Calu3 (cell line): ENCODE measurements around the gene USP12. TPM values are rescaled to one million over a fixed set of nuclear protein-coding genes. Genes with fewer than 3 reads are reported as not detected.
"Not testable (repeated sequence)": the region's sequence is repeated elsewhere in the genome, so short reads cannot be mapped to it uniquely, and the experiment has no call there.

Experiments used
- BruUV-seq: library from RNA; stranded (reverse); fragments of 400-500 nt; replicated peaks from 2 replicates; lab custom pipeline; 2021; lab: Mats Ljungman, UMichigan
- CTCF ChIA-PET: fragments of 300-600 bp; sonication (Branson Sonifier 250); formaldehyde crosslinking; loops from one replicate; lab custom pipeline; 2022; ENCODE audit warnings: antibody characterized with exemption; lab: Charles Lee
- DNase-seq: peaks from one replicate; pipeline ENCODE4 v3.0.0; 2022
- H3K27ac Mint-ChIP-seq: one replicate; pipeline ENCODE4 v1.8.0; 2022; ENCODE audit warnings: mixed read lengths; ENCODE audit not compliant: unreplicated experiment
- H3K27me3 Mint-ChIP-seq: one replicate; pipeline ENCODE4 v1.8.0; 2022; ENCODE audit warnings: mixed read lengths; ENCODE audit not compliant: unreplicated experiment
- H3K36me3 Mint-ChIP-seq: one replicate; pipeline ENCODE4 v1.8.0; 2022; ENCODE audit warnings: mild to moderate bottlenecking, moderate library complexity, mixed read lengths; ENCODE audit not compliant: insufficient read depth, unreplicated experiment
- H3K4me1 Mint-ChIP-seq: one replicate; pipeline ENCODE4 v1.8.0; 2022; ENCODE audit warnings: mild to moderate bottlenecking, low read depth, mixed read lengths; ENCODE audit not compliant: unreplicated experiment
- H3K4me3 Mint-ChIP-seq: one replicate; pipeline ENCODE4 v1.8.0; 2022; ENCODE audit warnings: mild to moderate bottlenecking, low read depth, moderate library complexity, mixed read lengths; ENCODE audit not compliant: unreplicated experiment
- H3K9me3 Mint-ChIP-seq: one replicate; pipeline ENCODE4 v1.8.0; 2022; ENCODE audit warnings: low read depth, mixed read lengths; ENCODE audit not compliant: unreplicated experiment
- CTCF ChIP-seq: fragments of 200-600 bp; IDR thresholded peaks from one replicate; pipeline ENCODE4 v1.8.0; 2022; ENCODE audit warnings: antibody characterized with exemption; ENCODE audit not compliant: unreplicated experiment
- intact Hi-C: fragments of 100-400 bp; cut with micrococcal nuclease; formaldehyde crosslinking; loops from one replicate; pipeline ENCODE4 v1.10.0; 2022; ENCODE audit not compliant: unreplicated experiment
- total RNA-seq: library from RNA; stranded (reverse); gene quantifications from 2 replicates; pipeline ENCODE4 v1.2.3, GENCODE V29; 2022

USP12 gene
- total RNA-seq, 1 experiment from 2014 or later = 20.6 TPM

DNA sequence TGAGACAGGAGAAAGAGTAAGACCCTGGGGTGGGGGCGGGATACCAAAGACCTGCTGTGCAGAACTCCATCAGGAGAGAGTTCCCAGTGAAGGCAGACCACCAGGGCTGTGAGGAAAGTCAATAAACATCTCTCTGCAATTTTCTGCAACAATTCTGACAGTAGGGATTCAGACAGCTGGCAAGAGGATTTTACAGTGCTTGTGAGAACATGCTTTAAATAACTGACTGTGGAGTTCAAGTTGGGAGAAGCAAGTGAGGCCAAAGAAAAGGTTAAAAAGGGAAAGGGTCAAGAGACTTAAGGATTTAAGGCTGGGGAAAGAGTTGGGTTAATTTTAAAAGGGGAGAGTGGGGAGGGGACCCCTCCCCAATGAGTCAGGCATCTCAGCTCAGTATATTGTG is 98.4 kb downstream of the USP12 start:
- no peak for TF ChIP-seq CTCF
- CTCF ChIA-PET = no interaction called here
- intact Hi-C loops = no loop called here
- Mint-ChIP-seq H3K27me3 (no peaks in the 10 kb centered on the region), H3K27ac (no peak overlapping the region), H3K4me3 (no peak overlapping the region), H3K36me3 (no peaks in the 10 kb centered on the region), H3K9me3 (no peaks in the 10 kb centered on the region), H3K4me1 (no peaks in the 10 kb centered on the region)
- BruUV-seq = no TSS peak
- no peak for DNase-seq

DNA sequence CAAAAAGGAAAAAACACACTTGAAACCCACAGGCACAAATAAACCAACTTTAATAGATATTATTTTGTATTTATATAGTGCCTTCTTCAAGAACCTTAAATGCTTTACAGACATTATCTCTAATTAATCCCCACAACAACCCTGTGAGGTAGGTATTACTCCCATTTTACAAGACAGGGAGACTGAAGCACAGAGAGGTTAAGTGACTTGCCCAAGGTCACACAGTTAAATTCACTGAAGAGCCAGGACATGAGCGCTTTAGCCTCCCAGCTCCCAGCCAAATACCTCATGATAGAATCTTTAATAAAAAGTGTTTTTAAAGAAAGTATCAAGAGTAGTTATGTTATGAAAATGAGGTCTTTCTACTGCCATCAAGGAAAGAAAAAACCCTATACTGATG is 105.5 kb downstream of the USP12 start:
- intact Hi-C loops, H3K4me3 Mint-ChIP-seq, CTCF ChIA-PET, H3K27me3 Mint-ChIP-seq, H3K27ac Mint-ChIP-seq, DNase-seq, H3K4me1 Mint-ChIP-seq, H3K9me3 Mint-ChIP-seq, H3K36me3 Mint-ChIP-seq, BruUV-seq: not testable (repeated sequence)

GRCh38 chr13:27065582-27065981 is 106.0 kb downstream of the USP12 start:
- no TSS peak for BruUV-seq
- no peaks in the 10 kb centered on the region for H3K4me1 Mint-ChIP-seq
- H3K4me3 Mint-ChIP-seq = no peak overlapping the region
- peaks cover 4% of the 10 kb centered on the region for H3K36me3 Mint-ChIP-seq
- no peak for DNase-seq
- CTCF ChIA-PET = no interaction called here
- intact Hi-C loops = no loop called here
- H3K9me3 Mint-ChIP-seq = no peaks in the 10 kb centered on the region
- H3K27me3 Mint-ChIP-seq = no peaks in the 10 kb centered on the region
- no peak overlapping the region for H3K27ac Mint-ChIP-seq
- TF ChIP-seq CTCF = no peak

- no peak overlapping the region for H3K4me3 Mint-ChIP-seq
- CTCF ChIA-PET = no interaction called here
- no peaks in the 10 kb centered on the region for H3K4me1 Mint-ChIP-seq
- H3K27ac Mint-ChIP-seq = no peak overlapping the region
- no TSS peak for BruUV-seq
- H3K9me3 Mint-ChIP-seq = no peaks in the 10 kb centered on the region
- intact Hi-C loops = no loop called here
- no peak for TF ChIP-seq CTCF
- H3K36me3 Mint-ChIP-seq = peaks cover 4% of the 10 kb centered on the region
- no peaks in the 10 kb centered on the region for H3K27me3 Mint-ChIP-seq
- no peak for DNase-seq
Measured at GRCh38 chr13:27064252-27064995, 107.2 kb downstream of the USP12 start.

- CTCF ChIA-PET = no interaction called here
- no peak overlapping the region for H3K27ac Mint-ChIP-seq
- DNase-seq = no peak
- BruUV-seq = no TSS peak
- intact Hi-C loops = no loop called here
- H3K27me3 Mint-ChIP-seq = no peaks in the 10 kb centered on the region
- no peaks in the 10 kb centered on the region for H3K9me3 Mint-ChIP-seq
- peaks cover 16% of the 10 kb centered on the region for H3K4me1 Mint-ChIP-seq
- no peak overlapping the region for H3K4me3 Mint-ChIP-seq
- TF ChIP-seq CTCF = no peak
- no peaks in the 10 kb centered on the region for H3K36me3 Mint-ChIP-seq
Measured at GRCh38 chr13:27057817-27058216, 113.8 kb downstream of the USP12 start.
